GM20000 (cell line): ENCODE measurements around the gene BRPF1.

Experiments
- DNase-seq: peaks from one replicate; pipeline ENCODE4 v3.0.0; 2012; ENCODE audit warnings: low spot score
- TF ChIP-seq, protein P1 (sequence below): IDR thresholded peaks from 2 replicates; pipeline ENCODE4 v1.5.1; 2012; ENCODE audit warnings: mild to moderate bottlenecking, control low read depth; ENCODE audit errors: extremely low read depth, missing control alignments

Gene BRPF1, protein sequence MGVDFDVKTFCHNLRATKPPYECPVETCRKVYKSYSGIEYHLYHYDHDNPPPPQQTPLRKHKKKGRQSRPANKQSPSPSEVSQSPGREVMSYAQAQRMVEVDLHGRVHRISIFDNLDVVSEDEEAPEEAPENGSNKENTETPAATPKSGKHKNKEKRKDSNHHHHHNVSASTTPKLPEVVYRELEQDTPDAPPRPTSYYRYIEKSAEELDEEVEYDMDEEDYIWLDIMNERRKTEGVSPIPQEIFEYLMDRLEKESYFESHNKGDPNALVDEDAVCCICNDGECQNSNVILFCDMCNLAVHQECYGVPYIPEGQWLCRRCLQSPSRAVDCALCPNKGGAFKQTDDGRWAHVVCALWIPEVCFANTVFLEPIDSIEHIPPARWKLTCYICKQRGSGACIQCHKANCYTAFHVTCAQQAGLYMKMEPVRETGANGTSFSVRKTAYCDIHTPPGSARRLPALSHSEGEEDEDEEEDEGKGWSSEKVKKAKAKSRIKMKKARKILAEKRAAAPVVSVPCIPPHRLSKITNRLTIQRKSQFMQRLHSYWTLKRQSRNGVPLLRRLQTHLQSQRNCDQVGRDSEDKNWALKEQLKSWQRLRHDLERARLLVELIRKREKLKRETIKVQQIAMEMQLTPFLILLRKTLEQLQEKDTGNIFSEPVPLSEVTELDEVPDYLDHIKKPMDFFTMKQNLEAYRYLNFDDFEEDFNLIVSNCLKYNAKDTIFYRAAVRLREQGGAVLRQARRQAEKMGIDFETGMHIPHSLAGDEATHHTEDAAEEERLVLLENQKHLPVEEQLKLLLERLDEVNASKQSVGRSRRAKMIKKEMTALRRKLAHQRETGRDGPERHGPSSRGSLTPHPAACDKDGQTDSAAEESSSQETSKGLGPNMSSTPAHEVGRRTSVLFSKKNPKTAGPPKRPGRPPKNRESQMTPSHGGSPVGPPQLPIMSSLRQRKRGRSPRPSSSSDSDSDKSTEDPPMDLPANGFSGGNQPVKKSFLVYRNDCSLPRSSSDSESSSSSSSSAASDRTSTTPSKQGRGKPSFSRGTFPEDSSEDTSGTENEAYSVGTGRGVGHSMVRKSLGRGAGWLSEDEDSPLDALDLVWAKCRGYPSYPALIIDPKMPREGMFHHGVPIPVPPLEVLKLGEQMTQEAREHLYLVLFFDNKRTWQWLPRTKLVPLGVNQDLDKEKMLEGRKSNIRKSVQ (N-terminal part only)

DNA sequence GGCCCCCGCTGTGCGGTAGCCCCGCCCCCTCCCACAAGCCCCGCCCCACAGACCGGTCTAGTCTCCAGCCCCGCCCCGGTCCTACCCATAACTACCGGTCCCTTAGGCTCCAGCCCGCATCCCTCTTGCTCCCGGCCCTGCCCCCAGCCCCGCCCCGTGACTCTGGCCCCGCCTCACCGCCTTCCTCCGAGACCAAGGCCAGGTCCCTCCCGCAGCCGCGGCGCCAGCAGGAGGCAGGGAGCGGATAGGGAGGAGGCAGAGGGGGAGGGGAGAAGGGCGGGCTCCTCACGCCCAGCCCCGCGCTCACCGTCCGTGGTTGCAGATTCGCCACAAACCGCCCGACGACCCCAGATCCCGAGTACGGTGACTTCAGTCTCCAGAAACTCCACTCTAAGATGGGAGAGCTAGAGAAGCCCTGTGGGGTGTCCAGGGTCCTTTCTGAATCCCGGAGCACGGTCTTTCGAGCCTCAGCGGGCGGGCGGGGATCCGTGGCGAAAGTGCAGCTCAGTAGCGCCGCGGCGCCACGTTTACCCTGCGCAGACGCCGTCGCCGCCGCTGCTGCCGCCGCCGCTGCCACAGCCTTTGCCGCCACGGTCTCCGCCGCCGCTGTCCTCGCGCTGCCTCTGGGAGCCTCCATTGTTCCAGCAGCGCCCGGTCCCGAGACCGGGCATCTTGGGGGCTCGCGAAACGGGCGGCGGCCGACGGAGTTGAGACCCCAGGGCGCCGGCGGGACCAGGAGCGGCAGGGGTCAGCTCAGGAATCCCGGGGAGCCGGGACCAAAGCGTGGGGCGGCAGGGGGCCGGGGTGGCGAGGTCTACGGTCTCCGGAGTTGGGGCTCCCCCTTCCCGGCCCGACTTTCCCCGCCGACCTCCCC, at the start of gene BRPF1:
BRPF1 (plus strand) TSS at position 530 of the 874 bp plus-strand sequence. CDS start 2,406 bp downstream, outside the sequence.
- TF ChIP-seq, protein P1, sequence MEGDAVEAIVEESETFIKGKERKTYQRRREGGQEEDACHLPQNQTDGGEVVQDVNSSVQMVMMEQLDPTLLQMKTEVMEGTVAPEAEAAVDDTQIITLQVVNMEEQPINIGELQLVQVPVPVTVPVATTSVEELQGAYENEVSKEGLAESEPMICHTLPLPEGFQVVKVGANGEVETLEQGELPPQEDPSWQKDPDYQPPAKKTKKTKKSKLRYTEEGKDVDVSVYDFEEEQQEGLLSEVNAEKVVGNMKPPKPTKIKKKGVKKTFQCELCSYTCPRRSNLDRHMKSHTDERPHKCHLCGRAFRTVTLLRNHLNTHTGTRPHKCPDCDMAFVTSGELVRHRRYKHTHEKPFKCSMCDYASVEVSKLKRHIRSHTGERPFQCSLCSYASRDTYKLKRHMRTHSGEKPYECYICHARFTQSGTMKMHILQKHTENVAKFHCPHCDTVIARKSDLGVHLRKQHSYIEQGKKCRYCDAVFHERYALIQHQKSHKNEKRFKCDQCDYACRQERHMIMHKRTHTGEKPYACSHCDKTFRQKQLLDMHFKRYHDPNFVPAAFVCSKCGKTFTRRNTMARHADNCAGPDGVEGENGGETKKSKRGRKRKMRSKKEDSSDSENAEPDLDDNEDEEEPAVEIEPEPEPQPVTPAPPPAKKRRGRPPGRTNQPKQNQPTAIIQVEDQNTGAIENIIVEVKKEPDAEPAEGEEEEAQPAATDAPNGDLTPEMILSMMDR, result no peak
- peak; percentile 99 for DNase-seq

DNA sequence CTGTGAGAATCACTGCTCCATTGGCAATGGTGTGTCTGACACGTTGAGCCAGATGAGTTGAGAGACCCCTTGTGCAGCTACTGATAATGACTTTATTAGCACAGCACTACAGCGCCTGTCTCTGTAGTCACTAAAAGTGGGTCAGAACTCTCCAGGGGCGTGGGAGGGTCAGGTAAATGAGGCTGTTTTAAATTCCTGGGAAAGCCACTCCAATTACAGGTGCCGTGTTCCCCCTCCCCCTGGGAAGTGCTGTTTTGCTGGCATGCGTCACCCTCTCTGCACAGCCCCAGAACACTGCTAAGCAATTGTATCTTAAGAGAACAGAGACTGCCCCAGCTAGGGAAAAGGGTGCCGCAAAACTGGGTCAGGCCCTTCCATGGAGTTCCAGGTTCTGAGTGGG, 49.4 kb upstream of the BRPF1 start:
- DNase-seq, result no peak
- TF ChIP-seq, protein P1, result no peak

DNA sequence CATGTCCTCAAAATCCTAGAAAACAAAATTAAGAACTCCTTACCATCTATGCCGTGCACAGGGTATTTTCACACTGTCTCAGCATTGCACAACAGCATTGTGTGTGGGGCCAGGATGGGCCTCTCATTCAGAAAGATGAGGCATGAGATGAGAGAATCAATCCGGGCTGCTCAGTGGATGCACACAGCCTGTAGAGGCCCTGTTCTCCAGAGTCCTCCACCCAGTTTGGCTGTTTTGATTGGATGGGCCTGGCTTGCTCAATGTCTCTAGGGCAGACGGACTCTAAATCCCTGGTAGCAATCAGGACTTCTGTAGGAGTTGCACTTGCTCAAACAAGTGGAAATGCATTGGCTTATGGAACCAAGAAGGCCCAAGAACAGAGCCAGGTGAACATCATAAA, 48.1 kb upstream of the BRPF1 start:
- no peak for DNase-seq
- TF ChIP-seq, protein P1, result no peak

DNA sequence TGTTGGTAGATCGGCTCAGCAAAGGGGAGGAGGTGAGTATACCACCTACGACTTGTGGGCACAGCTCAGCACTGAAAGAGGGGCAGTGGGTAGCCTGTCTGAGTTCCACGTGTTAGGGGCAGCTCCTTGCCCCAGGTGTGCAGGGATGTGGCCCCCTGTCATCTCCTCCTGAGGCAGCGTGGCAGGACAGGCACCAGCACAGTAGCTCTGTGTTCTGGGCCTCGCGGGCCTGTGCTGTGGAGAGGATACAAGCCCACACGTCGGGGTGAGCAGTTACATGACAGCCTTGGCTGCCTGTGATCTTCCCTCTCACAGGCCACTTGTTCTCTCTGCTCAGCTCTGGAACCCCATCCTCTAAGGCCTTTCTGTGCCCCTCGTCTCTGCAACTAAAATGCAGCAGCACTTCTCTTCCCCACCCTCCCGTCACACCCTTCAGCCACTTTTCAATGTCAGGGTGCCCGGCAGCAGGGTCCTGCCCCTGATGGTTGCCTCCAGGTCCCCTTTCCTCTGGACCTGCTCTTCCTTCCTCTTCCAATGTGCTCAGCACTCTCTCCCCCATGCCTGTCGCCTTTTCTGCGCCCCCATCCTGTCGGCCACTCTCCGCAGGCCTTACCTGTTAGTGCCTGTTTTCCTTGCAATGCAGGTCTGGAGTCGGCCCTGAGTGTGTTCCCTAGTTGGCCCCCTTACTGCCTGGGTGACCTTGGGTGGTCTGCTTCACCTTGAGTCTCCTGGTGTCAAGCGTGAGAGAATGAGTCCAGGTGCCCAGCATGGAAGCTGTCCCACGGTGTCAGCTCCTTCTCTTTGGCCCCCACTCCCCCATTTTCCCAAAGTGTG, 46.1 kb upstream of the BRPF1 start:
- DNase-seq, result no peak
- TF ChIP-seq, protein P1, result no peak

DNA sequence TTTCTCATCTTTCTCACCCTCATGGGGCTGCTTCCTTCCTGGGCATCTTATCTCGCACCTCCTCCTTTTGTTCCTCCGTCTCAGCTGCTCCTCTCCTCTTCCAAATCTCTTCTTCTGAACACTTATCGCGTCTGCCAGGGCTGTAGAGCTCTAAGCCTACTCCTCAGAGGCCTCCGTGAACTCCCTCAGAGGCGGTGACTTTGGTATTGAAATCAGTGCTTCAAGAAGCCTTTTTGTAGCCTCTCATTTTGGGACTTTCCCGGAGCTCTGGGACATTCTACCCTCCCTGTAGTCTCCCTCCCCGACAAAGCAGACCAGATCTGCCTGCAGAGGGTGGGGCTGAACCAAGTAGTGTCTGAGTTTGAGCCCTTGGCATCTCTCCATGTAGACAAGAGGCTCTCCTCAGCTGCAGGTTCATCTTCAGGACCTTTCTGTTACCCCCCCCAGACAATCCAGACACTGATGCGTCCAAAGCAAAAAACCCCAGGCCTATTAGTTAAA, 45.4 kb upstream of the BRPF1 start:
- DNase-seq, result no peak

More for the DNA sequence above, 45.4 kb upstream of the BRPF1 start:
- TF ChIP-seq, protein P1, result no peak
